ENCODE results near the gene KLF7.

- TF ChIP-seq, protein P1, sequence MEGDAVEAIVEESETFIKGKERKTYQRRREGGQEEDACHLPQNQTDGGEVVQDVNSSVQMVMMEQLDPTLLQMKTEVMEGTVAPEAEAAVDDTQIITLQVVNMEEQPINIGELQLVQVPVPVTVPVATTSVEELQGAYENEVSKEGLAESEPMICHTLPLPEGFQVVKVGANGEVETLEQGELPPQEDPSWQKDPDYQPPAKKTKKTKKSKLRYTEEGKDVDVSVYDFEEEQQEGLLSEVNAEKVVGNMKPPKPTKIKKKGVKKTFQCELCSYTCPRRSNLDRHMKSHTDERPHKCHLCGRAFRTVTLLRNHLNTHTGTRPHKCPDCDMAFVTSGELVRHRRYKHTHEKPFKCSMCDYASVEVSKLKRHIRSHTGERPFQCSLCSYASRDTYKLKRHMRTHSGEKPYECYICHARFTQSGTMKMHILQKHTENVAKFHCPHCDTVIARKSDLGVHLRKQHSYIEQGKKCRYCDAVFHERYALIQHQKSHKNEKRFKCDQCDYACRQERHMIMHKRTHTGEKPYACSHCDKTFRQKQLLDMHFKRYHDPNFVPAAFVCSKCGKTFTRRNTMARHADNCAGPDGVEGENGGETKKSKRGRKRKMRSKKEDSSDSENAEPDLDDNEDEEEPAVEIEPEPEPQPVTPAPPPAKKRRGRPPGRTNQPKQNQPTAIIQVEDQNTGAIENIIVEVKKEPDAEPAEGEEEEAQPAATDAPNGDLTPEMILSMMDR (IDR thresholded peaks at IDR 0.05) = no peak
- TF ChIP-seq POLR2A (IDR thresholded peaks at IDR 0.05) = no peak
Observed at GRCh38 chr2:207073801-207074678, 91.7 kb downstream of the KLF7 start.

Data from right lobe of liver (tissue), 4 donors.